ENCODE results near the gene CCK.
"Not testable (repeated sequence)": the region's sequence is repeated elsewhere in the genome, so short reads cannot be mapped to it uniquely, and the experiment has no call there.

CCK gene, protein sequence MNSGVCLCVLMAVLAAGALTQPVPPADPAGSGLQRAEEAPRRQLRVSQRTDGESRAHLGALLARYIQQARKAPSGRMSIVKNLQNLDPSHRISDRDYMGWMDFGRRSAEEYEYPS

DNA sequence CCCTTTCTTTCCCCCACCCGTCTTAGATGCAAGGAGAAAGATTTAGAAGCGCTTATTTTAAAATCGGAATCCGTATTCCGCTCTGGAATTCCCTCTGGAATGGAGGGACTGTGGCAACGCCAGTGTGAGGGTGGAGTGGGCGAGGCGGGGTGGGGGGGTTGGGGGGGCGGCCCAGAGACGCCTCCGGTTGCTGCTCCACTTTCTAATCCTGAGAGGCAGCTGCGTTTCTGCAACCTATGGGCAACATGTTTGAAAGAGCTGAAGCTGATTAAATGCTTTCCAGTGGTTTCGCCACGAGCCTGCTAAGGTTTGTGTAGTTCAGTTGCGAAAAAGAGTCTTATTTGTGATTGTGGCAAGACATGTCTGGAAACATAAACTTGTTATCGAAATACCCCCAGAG, at the start of gene CCK:
CCK (minus strand) TSS at position 101 of the 400 bp plus-strand sequence. CDS start 2,555 bp downstream, outside the sequence.
- DNase-seq (ENCODE audit: low spot score), result no peak

DNA sequence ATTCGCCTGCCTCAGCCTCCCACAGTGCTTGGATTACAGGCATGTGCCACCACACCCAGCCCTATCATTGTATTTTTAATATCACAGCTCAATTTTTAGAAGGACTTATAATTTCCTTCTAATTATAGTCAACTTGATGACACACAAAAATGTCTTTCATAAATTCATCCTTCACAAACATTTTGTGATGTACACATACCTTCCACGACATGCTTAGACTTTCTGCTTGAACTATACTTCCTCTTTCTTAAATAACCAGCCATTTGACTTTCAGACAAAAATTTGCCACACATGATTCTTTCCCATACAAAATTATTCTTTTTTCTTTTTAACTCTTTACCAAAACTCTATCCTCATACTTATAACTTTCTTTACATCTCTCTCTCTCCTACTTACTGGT, 48.4 kb upstream of the CCK start:
- DNase-seq (ENCODE audit: low spot score), result no peak

DNA sequence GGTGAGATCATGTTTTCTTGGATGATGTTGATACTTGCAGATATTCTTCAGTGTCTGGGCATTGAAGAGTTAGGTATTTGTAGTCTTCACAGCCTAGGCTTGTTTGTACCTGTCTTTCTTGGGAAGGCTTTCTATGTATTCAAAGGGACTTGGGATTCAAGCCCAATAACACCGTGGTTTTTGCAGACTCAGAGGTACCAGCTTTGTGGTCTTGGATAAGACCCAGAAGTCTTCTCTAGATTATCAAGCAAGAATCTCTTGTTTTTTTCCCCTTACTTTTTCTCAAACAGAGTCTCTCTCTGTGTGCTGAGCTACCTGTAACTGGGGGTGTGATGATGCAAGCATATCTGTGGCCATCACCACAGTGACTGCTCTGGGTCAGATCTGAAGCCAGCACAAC, 42.7 kb upstream of the CCK start:
- no peak for DNase-seq (ENCODE audit: low spot score)

DNA sequence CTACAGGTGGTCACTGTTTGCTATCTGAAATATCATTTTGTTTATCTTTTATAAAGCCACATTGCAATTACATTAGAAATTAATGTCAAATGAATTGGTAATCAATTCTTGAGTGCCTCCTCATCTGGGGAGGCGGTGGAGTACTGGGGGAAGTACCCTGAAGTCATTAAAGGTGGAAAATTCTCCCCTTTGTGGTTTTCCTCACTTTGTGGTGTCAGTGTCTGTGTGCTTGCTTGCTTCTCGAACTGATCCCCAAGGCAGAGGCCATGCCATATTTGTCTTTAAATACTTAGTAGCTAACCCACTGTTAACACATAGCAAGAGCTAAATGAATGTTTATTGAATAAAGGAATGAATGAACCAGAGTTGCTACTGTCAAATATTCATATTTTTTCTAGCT, 40.5 kb upstream of the CCK start:
- no peak for DNase-seq (ENCODE audit: low spot score)

DNA sequence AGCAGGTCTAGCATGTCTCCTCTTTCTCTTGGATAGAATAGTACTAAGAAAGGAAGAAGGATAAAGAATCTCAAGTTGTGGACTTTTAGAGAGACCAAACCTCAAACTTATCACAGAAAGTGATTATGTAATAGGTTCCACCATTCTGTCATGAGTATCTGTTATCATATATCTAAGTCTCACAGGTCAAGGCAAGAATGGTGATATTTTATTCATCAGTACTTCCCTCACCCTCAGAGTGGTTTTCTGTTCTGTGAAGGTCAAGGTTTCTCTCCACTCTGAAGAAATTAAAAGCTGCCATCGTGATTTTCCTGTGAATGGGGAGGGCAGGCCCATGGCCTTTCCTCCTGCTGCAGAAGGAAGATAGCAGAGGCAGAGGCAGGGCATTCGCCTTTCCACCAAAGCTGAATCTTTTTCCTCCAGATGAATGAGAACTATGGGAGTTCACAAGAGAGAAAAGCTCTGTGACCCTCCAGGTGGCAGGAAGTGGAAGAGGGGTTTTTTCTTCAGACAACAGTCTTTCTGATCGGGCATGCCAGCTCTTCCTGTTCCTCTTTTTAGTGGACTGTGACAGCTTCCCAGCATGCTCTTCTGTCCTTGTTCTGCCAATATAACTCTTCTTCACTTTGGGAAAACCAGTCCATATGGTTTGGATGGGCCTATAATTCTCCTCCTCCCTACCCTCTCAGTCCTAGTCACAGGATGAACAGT, 37.1 kb upstream of the CCK start:
- no peak for DNase-seq (ENCODE audit: low spot score)

DNA sequence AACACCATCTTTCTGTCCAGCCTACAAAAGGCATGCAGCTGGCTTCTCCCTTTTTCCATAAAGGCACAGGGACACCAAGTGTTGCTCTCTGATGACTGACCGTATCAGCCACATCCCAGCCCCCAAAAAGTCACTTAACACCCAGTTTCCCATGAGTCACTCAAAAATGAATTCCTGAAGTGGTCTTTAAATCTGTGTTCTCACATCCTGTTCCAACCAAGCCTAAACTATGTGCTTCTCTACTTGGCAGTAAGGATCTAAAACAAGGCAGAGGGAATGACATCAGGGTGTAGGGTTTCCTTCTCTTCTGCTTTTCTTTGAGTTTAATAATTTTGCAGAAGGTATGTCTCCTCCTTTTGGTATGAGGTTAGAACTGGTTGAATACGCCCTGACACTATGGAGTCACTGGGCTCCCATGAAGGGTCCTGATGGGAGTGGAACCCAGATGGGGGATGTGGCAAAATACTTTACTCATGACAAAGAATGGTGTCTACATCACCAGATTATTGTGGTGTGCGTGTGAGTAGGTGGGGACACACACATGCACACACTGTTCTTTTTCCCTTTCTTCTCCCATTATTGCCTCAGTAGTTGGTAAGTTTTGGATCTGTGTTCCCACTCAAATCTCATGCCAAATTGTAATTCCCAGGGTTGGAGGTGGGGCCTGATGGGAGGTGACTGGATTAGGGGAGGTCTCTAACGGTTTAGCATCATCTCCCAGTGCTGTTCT, 35.6 kb upstream of the CCK start:
- DNase-seq (ENCODE audit: low spot score), result no peak

DNA sequence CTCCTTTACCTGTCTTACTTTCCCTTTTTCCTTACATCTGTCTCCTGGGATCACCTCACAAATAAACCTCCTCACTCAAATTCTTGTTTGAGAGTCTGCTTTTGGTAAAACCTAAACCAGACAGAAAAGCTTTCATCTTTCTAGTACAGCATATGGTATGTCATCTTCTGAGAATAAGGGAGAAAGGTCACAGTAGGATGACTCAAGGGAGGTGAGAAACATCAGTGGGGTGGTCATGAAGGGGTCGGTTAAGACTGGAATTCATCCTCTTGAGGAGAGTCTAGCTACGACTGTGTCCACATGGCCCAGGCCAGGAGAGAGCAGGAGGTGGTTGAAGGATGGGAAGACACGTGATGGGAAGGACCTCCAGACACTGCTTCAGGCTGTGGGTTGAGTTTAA, 34.8 kb upstream of the CCK start:
- no peak for DNase-seq (ENCODE audit: low spot score)

DNA sequence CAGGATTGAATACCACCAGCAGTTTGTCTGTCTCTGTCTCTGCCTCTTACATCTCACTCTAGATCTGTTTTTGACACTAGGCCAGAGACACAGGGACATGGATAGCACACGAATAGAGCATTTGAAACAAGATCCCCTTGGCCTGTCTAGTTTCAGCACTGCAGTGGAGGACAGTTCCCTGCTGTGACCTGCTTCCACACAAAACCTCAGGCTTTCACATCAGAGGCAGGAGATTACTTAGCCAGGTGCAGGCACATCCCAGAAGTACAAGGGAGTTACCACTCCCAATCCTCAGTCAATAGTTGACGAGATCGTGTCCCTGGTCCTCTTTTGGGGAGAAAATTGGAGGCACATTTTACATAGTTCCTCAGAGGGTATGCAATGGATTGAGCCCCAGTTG, 34.0 kb upstream of the CCK start:
- no peak for DNase-seq (ENCODE audit: low spot score)

DNA sequence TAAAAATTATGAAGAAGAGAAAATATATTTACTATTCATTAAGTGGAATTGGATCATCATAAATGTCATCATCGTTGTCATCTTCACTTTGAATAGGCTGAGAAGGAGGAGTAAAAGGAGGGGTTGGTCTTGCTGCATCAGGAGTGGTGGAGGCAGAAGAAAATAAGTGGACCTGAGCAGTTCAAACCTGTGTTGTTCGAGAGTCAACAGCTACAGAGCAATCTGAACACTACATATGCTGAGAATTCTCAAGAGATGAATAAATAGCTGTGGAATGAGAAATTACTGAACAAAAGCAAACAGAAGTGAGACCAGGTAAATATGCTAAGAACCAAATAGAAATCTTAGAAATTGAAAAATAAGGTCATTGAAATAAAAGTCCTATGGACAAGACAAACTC, 32.3 kb upstream of the CCK start:
- no peak for DNase-seq (ENCODE audit: low spot score)

DNA sequence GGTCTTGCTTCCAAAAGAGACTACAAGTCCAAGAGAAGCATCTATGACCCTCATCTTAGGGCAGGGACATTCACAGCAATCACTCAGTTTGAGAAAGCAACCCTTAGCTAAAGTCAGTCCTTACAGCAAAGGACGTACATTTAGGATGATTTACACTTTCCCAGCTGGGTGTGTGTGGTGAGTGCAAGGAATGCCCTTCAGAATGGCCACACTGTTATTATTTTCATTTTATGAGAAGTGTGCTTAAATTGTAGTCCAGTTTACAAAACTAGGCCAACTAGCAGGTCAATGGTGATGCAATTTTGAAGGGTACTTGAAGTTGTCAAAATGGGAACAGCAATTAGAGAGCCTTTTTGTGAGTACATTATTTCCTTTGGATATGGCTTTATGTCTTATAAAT, 26.0 kb upstream of the CCK start:
- DNase-seq (ENCODE audit: low spot score), result no peak

DNA sequence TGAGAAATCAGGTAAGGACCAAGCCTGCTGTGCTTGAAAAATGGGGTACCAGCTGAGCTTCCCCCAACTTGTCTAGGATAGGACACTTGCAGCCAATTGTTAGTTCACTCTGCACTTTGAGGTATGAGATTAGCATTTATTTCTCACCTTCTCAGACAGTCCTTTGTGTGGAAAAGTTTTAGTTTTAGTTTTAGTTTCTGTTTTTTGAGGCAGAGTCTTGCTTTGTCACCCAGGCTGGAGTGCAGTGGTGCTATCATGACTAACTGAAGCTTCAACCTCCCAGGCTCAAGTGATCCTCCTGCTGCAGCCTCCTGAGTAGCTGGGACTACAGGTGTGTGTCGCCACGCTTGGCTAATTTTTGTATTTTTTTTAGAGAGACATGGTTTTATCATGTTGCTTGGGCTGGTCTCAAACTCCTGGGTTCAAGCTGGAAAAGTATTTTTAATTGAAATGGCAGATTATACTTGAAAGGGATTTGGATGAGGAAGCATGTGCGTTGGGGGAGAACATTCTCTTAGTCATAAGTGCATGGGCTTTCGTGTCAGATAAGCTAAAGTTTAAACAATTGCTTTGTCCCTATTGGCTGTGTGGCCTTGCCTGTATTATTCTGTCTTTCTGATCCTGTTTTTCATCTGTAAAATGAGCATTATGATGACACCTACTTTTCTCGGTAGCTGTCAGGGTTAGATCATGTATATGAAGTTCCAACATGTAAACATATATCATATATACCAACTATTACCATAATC, 25.2 kb upstream of the CCK start:
- no peak for DNase-seq (ENCODE audit: low spot score)

DNA sequence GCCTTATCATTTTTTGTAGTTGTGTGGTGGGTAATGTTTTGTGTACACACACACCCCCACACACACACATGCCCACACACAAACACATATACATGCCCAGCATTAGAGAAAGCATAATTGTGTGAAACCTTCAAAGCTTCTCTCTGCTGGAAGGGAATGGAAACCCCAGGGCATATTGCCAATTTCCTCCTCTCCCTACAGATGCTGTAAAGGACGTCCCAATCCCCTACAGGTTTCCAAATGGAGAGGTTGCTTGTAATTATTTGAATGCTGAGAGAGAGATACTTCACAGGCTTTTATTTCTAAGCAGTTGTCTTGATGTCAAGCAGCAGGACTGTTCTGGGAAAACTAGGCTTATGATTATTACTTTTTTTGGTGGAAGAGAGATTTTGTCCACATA, 23.0 kb upstream of the CCK start:
- DNase-seq (ENCODE audit: low spot score), result no peak

DNA sequence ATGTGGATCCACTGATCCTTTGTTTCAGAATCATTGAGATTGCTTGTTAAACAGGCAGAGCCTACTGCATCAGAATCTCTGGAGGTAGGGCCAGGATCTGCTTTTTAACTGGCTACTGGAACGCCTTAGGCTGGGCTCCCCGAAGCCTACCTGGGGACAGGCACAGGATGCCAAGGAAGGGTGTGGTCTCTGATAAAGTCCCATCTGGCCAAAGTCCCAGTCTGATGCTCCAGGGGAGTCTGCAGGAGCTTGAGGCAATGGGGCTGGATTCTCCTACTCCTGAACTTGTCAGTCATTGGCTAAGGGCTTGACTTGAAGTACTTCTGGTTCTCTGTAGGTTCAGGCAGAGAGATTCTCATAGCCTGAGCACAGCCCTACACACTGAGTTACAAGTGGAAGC, 22.4 kb upstream of the CCK start:
- DNase-seq (ENCODE audit: low spot score), result no peak

DNA sequence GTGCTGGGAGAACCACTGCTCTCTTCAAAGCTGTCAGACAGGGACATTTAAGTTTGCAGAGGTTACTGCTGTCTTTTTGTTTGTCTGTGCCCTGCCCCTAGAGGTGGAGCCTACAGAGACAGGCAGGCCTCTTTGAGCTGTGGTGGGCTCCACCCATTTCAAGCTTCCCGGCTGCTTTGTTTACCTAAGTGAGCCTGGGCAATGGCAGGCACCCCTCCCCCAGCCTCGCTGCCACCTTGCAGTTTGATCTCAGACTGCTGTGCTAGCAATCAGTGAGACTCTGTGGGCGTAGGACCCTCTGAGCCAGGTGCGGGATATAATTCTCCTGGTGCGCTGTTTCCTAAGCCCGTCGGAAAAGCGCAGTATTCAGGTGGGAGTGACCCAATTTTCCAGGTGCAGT, 21.4 kb upstream of the CCK start:
- DNase-seq (ENCODE audit: low spot score), result not testable (repeated sequence)

DNA sequence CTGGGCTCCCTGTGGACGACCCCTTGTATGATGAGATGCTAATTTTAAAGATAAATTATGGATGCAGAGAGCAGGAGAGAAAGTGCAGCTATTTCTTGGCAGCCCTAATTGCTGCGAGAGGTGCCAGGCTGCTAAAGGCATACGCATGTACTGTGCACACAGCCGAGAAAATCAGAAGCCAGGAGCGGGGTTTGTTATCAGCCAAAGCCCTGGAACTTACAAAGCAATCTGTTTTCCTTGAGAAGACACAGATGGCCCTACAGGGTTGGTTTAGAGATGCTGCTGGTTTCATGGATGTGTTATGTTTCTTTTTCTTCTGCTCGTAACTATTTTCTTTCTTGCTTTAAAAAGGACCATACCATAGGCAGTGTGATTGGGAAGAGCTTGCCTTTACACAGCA, 11.7 kb upstream of the CCK start:
- DNase-seq (ENCODE audit: low spot score), result no peak

DNA sequence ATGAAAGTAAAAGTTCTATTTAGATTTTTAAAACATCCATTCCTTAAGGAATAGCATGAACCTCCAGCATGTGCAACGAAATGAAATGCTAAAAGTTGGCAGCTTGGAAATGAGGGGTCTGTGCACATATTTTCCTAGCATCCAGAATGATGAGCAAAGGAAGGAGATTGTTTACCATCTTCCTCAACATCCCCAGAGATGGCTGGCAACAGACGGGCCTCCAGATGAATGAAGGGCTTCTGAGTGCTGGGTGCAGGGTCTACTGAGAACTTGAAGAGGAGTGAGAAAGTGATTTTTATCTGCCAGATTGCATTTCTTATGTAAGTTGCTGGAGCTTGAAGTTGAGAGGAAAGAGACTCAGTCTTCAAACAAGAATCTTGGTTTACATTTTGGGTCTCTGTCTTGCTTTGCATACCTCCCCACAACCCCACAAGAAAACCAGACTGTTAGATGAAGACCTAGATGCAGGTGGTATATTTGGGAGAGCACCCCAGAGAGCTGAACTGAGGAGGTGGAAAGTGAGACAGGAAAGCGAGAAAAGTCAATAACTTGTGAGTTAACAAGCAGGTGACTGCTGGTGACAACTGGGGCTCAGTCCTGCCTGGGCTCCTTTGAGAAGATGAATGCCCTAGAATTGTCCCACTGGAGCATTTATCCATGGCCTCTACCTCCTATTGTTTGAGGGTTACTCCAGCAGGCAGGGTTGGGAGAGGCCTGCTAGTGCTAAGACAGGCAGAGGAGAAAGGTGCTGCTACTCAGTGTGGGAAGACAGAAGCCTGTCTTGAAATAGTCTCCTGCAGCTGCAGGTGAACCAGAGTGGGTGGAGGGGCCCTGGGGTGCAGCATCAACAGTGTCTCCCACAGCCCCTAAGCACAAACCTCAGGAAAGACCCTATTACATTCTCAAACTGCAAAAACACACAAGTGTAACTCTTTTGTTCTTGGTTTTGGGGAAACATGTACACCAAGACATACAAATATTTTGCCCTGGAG, 10.5 kb upstream of the CCK start:
- DNase-seq (ENCODE audit: low spot score), result no peak

DNA sequence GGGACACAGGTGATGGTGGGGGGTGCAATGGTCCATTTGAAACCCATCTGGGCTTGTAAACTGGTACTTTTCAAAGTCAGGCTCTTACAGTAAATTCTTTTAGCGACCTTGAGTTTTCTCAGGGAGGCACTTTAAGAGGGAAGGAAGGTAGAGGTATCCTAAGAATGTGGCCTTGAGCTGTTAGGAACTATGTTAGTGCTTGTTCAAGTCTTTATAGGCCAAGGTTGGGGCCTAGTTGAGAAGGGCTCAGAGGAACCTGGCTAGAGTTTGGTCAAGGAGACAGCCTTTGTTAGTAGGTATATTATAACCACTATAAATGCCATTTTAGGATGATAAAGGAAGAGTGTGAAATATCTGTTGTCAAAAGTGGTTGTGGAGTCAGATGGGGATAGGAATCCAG, 9.2 kb upstream of the CCK start:
- DNase-seq (ENCODE audit: low spot score), result no peak

DNA sequence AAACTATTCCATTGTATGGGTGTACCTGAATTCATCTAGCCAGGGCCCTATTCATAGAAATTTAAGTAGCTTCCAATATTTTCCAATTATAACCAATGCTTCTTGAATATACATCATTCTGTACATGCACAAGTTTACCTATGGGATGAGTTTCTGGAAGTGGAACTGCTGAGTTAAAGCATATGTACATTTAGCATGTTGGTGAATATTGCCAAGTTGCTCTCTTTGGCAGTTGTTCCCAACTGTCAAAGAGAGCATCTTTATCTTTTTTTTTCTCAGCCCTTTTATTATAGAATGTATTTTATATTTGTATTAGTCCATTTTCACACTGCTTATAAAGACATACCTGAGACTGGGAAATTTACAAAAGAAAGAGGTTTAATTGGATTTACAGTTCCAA, 8.3 kb upstream of the CCK start:
- no peak for DNase-seq (ENCODE audit: low spot score)

DNA sequence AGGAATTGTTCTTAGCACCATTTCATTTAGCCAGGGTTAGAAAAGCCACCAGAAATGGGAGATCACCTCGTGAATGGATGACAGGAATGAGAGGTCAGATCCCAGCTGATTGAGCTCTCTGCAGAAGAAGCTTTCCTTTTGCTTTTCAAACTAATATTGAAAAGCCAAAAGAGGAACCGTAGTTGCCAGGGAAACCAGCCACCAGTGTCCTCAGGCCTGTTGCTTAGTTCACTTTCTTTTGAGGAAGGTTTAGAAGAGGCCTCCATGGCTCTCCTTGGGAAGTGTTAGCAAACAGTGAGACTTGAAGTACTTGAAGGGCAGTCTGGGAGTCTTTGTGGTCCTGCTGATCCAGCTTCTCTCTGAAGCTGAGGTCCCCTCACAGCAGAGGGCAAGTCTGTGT, 7.4 kb upstream of the CCK start:
- no peak for DNase-seq (ENCODE audit: low spot score)

DNA sequence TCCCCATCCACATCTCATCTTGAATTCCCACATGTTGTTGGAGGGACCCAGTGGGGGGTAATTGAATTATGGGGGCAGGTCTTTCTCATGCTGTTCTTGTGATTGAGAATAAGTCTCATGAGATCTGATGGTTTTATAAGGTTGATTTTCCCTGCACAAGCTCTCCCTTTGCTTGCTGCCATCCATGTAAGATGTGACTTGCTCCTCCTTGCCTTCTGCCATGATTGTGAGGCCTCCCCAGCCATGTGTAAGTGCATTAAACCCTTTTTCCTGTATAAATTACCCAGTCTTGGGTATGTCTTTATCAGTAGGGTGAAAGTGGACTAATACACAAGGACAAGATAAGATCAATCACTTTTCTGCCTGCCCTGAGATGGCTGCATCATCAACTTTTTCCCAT, 5.8 kb upstream of the CCK start:
- DNase-seq (ENCODE audit: low spot score), result no peak

DNA sequence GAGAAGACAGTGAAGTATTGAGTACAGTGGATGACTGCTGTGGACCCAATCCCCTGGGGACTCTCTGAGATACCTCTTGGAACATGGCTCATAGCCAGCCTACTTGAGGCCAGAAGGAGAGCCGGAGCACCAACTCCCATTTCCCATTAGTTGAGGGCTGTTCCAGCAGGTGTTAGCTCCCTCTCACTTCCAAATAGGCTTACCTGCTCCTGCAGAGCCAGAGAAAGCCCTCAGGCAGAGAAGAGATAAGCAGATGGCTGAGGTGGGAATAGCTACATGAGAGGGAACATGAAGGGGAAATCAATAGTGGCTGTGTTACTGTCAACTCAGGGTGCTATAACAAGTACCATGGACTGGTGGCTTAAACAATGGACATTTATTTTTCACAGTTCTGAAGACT, 4.6 kb upstream of the CCK start:
- no peak for DNase-seq (ENCODE audit: low spot score)

DNA sequence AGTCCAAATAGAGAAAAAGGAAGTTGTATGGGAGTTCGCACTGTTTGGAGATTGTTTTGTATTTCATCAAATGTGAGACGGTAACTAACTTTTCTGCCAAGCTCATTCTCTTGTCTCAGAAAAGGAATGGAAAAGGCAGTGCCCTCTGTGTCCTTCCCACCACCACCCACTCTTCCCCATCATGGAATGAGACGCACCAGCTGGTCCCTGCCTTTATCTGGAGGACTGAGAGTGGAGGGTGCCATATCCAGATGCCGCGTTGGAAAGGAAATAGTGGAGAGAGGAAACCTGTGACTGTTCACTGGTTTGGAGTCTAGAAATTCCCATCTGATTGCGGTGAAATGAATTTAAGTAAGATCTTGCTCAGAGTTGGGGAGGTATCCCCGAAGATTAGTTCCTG, 3.7 kb upstream of the CCK start:
- DNase-seq (ENCODE audit: low spot score), result no peak

All from CD4-positive, alpha-beta T cell treated with Interleukin-15 for 4 hours (primary cell).